Right lobe of liver (tissue), 6 donors: Measurements from ENCODE around the gene ZCCHC7. TPM values are rescaled to one million over a fixed set of nuclear protein-coding genes. Genes with fewer than 3 reads are reported as not detected.
"Not testable (repeated sequence)": the region's sequence is repeated elsewhere in the genome, so short reads cannot be mapped to it uniquely, and the experiment has no call there.

Experiments used
- ATAC-seq, 4 donors: fragments of 200-7000 bp; cut with Tn5 transposase; one replicate each; pipeline ENCODE4 v1.9.1; 2020; ENCODE audit warnings: mild to moderate bottlenecking in 4 of 4, moderate library complexity in 4 of 4
- DNase-seq, 3 donors: peaks; one replicate each; pipeline ENCODE4 v3.0.0-alpha.2; 2020
- H3K27ac ChIP-seq, 3 donors: fragments of 200-600 bp; one replicate each; pipeline ENCODE4 v1.8.0; 2022
- H3K27me3 ChIP-seq, 2 donors: fragments of 200-600 bp; one replicate each; pipeline ENCODE4 v1.8.0; 2022
- H3K36me3 ChIP-seq, 4 donors: fragments of 200-600 bp; sonication (generic) in 1 of 4; one replicate each; pipeline versions ENCODE4 v1.5.1 to v1.8.0; 2017 to 2022; ENCODE audit warnings: control low read depth in 1 of 4
- H3K4me1 ChIP-seq, 4 donors: fragments of 200-600 bp; sonication (generic) in 1 of 4; one replicate each; pipeline versions ENCODE4 v1.5.1 to v1.8.0; 2017 to 2022; ENCODE audit warnings: control low read depth in 1 of 4
- H3K4me3 ChIP-seq, 3 donors: fragments of 200-600 bp; one replicate each; pipeline ENCODE4 v1.8.0; 2022
- H3K9me3 ChIP-seq, 4 donors: fragments of 200-600 bp; sonication (generic) in 1 of 4; one replicate each; pipeline versions ENCODE4 v1.5.1 to v1.8.0; 2017 to 2022; ENCODE audit warnings: control low read depth in 1 of 4
- CTCF ChIP-seq, 4 donors: fragments of 200-600 bp in 3 of 4; fragments of 450-650 bp in 1 of 4; IDR thresholded peaks; one replicate each; pipeline versions ENCODE4 v1.5.1 to v1.8.0; 2016 to 2022; ENCODE audit warnings: antibody characterized with exemption in 4 of 4, mild to moderate bottlenecking in 2 of 4
- POLR2A ChIP-seq: fragments of 450-650 bp; IDR thresholded peaks from one replicate; pipeline ENCODE4 v1.6.1; 2017; ENCODE audit warnings: antibody characterized with exemption, mild to moderate bottlenecking
- WGBS: methylation state at CpG from one replicate; pipeline ENCODE4 v1.1.6; 2018; ENCODE audit warnings: low coverage, low lambda C conversion rate; ENCODE audit not compliant: insufficient coverage; ENCODE audit errors: missing lambda C conversion rate; 5-methylcytosine and 5-hydroxymethylcytosine counted together
- intact Hi-C, 2 donors: fragments of 100-400 bp; cut with DNase I; formaldehyde crosslinking; loops; one replicate each; pipeline versions ENCODE4 v1.11.2 to v1.14.1; 2022
- total RNA-seq, 6 experiments: library from RNA; depleted of rRNA in 2 of 6; stranded (reverse); fragments of >200 nt in 2 of 6; fragmentation: NEBNext Ultra II Directional in 3 of 6; extraction: Animal tissue kit (Norgen Biotek cat#: 25700) in 3 of 6; gene quantifications; one replicate each; pipeline versions ENCODE4 v1.1.0 to v1.2.4, GENCODE V29; 2016 to 2023
- donor health status: DM: no; HTN: yes; CAD: no.
- donor health status: DM: no; HTN: no; CAD: no.
- donor health status: DM: no; HTN: no; CAD: no.
- donor health status: DM: no; HTN: yes; CAD: no.
- donor health status: DM: no; HTN: yes; CAD: no.

ZCCHC7 gene
- total RNA-seq, 6 experiments from 2014 or later, result 5.9 to 10.0 (median 7.2) TPM

GRCh38 chr9:37198831-37199230 lies 78.5 kb downstream of the ZCCHC7 start:
- no peak for TF ChIP-seq CTCF (IDR thresholded peaks at IDR 0.05)
- H3K4me3 ChIP-seq, result no peak overlapping the region
- no peak for DNase-seq
- H3K27me3 ChIP-seq, result no peaks in the 10 kb centered on the region
- no peak overlapping the region for H3K27ac ChIP-seq
- H3K4me1 ChIP-seq, result no peaks in the 10 kb centered on the region
- WGBS, result 71% methylated on average over 1 of the region's 1 CpG
- no peaks in the 10 kb centered on the region for H3K9me3 ChIP-seq
- H3K36me3 ChIP-seq, result no peaks in the 10 kb centered on the region
- ATAC-seq, result no peak
- intact Hi-C loops, result no loop called here

GRCh38 chr9:37200433-37201005 lies 80.1 kb downstream of the ZCCHC7 start:
- 92% methylated on average over 1 of the region's 1 CpG for WGBS
- H3K27ac ChIP-seq, result no peak overlapping the region

GRCh38 chr9:37201581-37201980 lies 81.2 kb downstream of the ZCCHC7 start:
- ATAC-seq, result no peak
- DNase-seq, result no peak
- no peaks in the 10 kb centered on the region for H3K4me1 ChIP-seq
- H3K4me3 ChIP-seq, result no peak overlapping the region
- 100% methylated on average over 1 of the region's 1 CpG for WGBS
- H3K27ac ChIP-seq, result no peak overlapping the region
- intact Hi-C loops, result no loop called here
- TF ChIP-seq CTCF (IDR thresholded peaks at IDR 0.05) (no peak), POLR2A (no peak)
- no peaks in the 10 kb centered on the region for H3K9me3 ChIP-seq
- no peaks in the 10 kb centered on the region for H3K36me3 ChIP-seq
- no peaks in the 10 kb centered on the region for H3K27me3 ChIP-seq

More at GRCh38 chr9:37200433-37201005, 80.1 kb downstream of the ZCCHC7 start:
- Histone ChIP-seq H3K27me3 (no peaks in the 10 kb centered on the region), H3K4me3 (no peak overlapping the region), H3K9me3 (no peaks in the 10 kb centered on the region), H3K4me1 (no peaks in the 10 kb centered on the region), H3K36me3 (no peaks in the 10 kb centered on the region)
- intact Hi-C loops, result no loop called here
- no peak for TF ChIP-seq POLR2A
- DNase-seq, result no peak
- ATAC-seq, result no peak

GRCh38 chr9:37202091-37202490 lies 81.7 kb downstream of the ZCCHC7 start:
- no peak for ATAC-seq
- intact Hi-C loops, result no loop called here
- Histone ChIP-seq H3K9me3 (no peaks in the 10 kb centered on the region), H3K4me1 (no peaks in the 10 kb centered on the region), H3K36me3 (no peaks in the 10 kb centered on the region), H3K27me3 (no peaks in the 10 kb centered on the region), H3K4me3 (no peak overlapping the region), H3K27ac (no peak overlapping the region)
- no peak for TF ChIP-seq CTCF (IDR thresholded peaks at IDR 0.05)
- no peak for TF ChIP-seq POLR2A
- no peak for DNase-seq

- DNase-seq, H3K4me1 ChIP-seq, ATAC-seq, intact Hi-C loops, H3K27me3 ChIP-seq, H3K27ac ChIP-seq, H3K9me3 ChIP-seq, H3K4me3 ChIP-seq, H3K36me3 ChIP-seq: not testable (repeated sequence)
- WGBS, result 100% methylated on average over 3 of the region's 4 CpGs
Measured at GRCh38 chr9:37203456-37203855, 83.1 kb downstream of the ZCCHC7 start.

- DNase-seq, result no peak
- Histone ChIP-seq H3K27ac (no peak overlapping the region), H3K36me3 (no peaks in the 10 kb centered on the region), H3K9me3 (no peaks in the 10 kb centered on the region), H3K4me3 (no peak overlapping the region), H3K4me1 (no peaks in the 10 kb centered on the region), H3K27me3 (no peaks in the 10 kb centered on the region)
- ATAC-seq, result no peak
- intact Hi-C loops, result no loop called here
- TF ChIP-seq CTCF (IDR thresholded peaks at IDR 0.05) (no peak), POLR2A (no peak)
- 96% methylated on average over 8 of the region's 10 CpGs for WGBS
Measured at GRCh38 chr9:37206121-37206620, 85.8 kb downstream of the ZCCHC7 start.
